Astrocyte (in vitro differentiated cells and primary cell): Measurements from ENCODE around the gene HKDC1. TPM values are rescaled to one million over a fixed set of nuclear protein-coding genes. Genes with fewer than 3 reads are reported as not detected.

ENCODE experiments used
- DNase-seq: peaks from one replicate; pipeline ENCODE4 v3.0.0-alpha.2; 2010; ENCODE audit warnings: low read depth
- FAIRE-seq: peaks from 2 replicates; lab custom pipeline; 2011; peaks lifted over from hg19 to GRCh38; lab: Jason Lieb, UNC
- H2AFZ ChIP-seq: 2 replicates; pipeline ENCODE4 v1.6.0; 2012; ENCODE audit warnings: low read depth, low read length, inconsistent platforms
- H3K27ac ChIP-seq: 2 replicates; pipeline ENCODE4 v1.5.1; 2011; ENCODE audit warnings: low read depth, low read length, inconsistent platforms
- H3K27me3 ChIP-seq: 2 replicates; pipeline ENCODE4 v1.6.0; 2011; ENCODE audit warnings: low read length, inconsistent platforms; ENCODE audit not compliant: insufficient read depth
- H3K36me3 ChIP-seq: 2 replicates; pipeline ENCODE4 v1.5.1; 2011; ENCODE audit warnings: low read length, inconsistent platforms; ENCODE audit not compliant: insufficient read depth
- H3K4me1 ChIP-seq: 2 replicates; pipeline ENCODE4 v1.5.1; 2011; ENCODE audit warnings: low read length, inconsistent platforms; ENCODE audit not compliant: insufficient read depth
- H3K4me2 ChIP-seq: 2 replicates; pipeline ENCODE4 v1.6.0; 2012; ENCODE audit warnings: low read length, inconsistent platforms
- H3K4me3 ChIP-seq: 2 replicates; pipeline ENCODE4 v1.5.1; 2011; ENCODE audit warnings: low read depth, mild to moderate bottlenecking, low read length, inconsistent platforms; ENCODE audit not compliant: insufficient read depth
- H3K79me2 ChIP-seq: 2 replicates; pipeline ENCODE4 v1.6.0; 2012; ENCODE audit warnings: mild to moderate bottlenecking, low read length, inconsistent platforms; ENCODE audit not compliant: insufficient read depth
- H3K9ac ChIP-seq: 2 replicates; pipeline ENCODE4 v1.6.0; 2012; ENCODE audit warnings: mild to moderate bottlenecking, low read length, inconsistent platforms
- H3K9me3 ChIP-seq: 2 replicates; pipeline ENCODE4 v1.5.1; 2012; ENCODE audit warnings: low read depth, mild to moderate bottlenecking, low read length, inconsistent platforms; ENCODE audit not compliant: insufficient read depth
- H4K20me1 ChIP-seq: 2 replicates; pipeline ENCODE4 v1.6.0; 2012; ENCODE audit warnings: low read length, inconsistent platforms; ENCODE audit not compliant: insufficient read depth
- H3K27ac Mint-ChIP-seq: one replicate; pipeline ENCODE4 v1.8.0; 2021; ENCODE audit warnings: mild to moderate bottlenecking, mixed read lengths; ENCODE audit not compliant: unreplicated experiment
- H3K27me3 Mint-ChIP-seq: one replicate; pipeline ENCODE4 v1.8.0; 2021; ENCODE audit warnings: low read depth, mixed read lengths; ENCODE audit not compliant: unreplicated experiment
- H3K36me3 Mint-ChIP-seq: one replicate; pipeline ENCODE4 v1.8.0; 2021; ENCODE audit warnings: low read depth, mixed read lengths; ENCODE audit not compliant: unreplicated experiment
- H3K4me1 Mint-ChIP-seq: one replicate; pipeline ENCODE4 v1.8.0; 2021; ENCODE audit warnings: low read depth, mixed read lengths; ENCODE audit not compliant: unreplicated experiment
- H3K4me3 Mint-ChIP-seq: one replicate; pipeline ENCODE4 v1.8.0; 2021; ENCODE audit warnings: mild to moderate bottlenecking, moderate library complexity, mixed read lengths; ENCODE audit not compliant: unreplicated experiment
- H3K9me3 Mint-ChIP-seq: one replicate; pipeline ENCODE4 v1.8.0; 2021; ENCODE audit warnings: mild to moderate bottlenecking, mixed read lengths; ENCODE audit not compliant: unreplicated experiment
- EZH2 ChIP-seq: IDR thresholded peaks from 2 replicates; pipeline ENCODE4 v1.6.1; 2012; ENCODE audit warnings: mild to moderate bottlenecking, low read length, inconsistent platforms; ENCODE audit not compliant: insufficient read depth
- total RNA-seq: library from RNA; stranded (reverse); gene quantifications from 2 replicates; pipeline ENCODE4 v1.2.1, GENCODE V29; 2021
- TF ChIP-seq, protein P1 (sequence below): IDR thresholded peaks from 2 replicates; pipeline ENCODE4 v1.5.1; 2011; ENCODE audit warnings: low read depth, mild to moderate bottlenecking, inconsistent platforms, low read length, moderate library complexity; ENCODE audit not compliant: insufficient read depth

The HKDC1 gene
- total RNA-seq, 1 donor from 2014 or later = 4.2 TPM

DNA sequence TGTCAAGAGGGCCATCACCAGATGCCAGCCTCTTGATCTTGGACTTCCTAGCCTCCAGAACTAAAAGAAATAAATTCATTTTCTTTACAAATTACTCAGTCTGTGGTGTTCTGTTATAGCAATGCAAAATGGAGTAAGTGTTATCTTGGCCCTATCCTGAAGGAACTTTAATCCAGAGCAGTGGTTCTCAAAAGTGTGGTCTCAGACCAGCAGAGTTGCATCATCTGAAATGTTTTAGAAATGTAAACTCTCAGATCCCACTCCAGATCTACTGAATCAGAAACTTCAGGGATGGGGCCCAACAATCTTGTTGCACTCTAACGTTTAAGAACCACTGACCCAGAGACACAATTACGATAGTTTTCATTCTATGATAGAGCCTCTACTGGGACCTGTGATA lies 43.3 kb upstream of the HKDC1 start:
- Histone ChIP-seq H3K36me3 (no peaks in the 10 kb centered on the region), H2AFZ (no peak overlapping the region), H3K27ac (no peak overlapping the region), H3K4me2 (no peak overlapping the region), H4K20me1 (peaks cover 3% of the 10 kb centered on the region), H3K4me1 (peaks cover 13% of the 10 kb centered on the region), H3K9ac (no peak overlapping the region), H3K27me3 (no peaks in the 10 kb centered on the region), H3K9me3 (no peaks in the 10 kb centered on the region), H3K4me3 (no peak overlapping the region), H3K79me2 (peaks cover 19% of the 10 kb centered on the region)
- no peaks in the 10 kb centered on the region for H3K9me3 Mint-ChIP-seq
- H3K27ac Mint-ChIP-seq = no peak overlapping the region
- no peak for DNase-seq
- no peak for FAIRE-seq
- peaks cover 8% of the 10 kb centered on the region for H3K36me3 Mint-ChIP-seq
- TF ChIP-seq, protein P1, sequence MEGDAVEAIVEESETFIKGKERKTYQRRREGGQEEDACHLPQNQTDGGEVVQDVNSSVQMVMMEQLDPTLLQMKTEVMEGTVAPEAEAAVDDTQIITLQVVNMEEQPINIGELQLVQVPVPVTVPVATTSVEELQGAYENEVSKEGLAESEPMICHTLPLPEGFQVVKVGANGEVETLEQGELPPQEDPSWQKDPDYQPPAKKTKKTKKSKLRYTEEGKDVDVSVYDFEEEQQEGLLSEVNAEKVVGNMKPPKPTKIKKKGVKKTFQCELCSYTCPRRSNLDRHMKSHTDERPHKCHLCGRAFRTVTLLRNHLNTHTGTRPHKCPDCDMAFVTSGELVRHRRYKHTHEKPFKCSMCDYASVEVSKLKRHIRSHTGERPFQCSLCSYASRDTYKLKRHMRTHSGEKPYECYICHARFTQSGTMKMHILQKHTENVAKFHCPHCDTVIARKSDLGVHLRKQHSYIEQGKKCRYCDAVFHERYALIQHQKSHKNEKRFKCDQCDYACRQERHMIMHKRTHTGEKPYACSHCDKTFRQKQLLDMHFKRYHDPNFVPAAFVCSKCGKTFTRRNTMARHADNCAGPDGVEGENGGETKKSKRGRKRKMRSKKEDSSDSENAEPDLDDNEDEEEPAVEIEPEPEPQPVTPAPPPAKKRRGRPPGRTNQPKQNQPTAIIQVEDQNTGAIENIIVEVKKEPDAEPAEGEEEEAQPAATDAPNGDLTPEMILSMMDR = no peak
- no peak for TF ChIP-seq EZH2
- no peaks in the 10 kb centered on the region for H3K27me3 Mint-ChIP-seq
- no peak overlapping the region for H3K4me3 Mint-ChIP-seq
- peaks cover 3% of the 10 kb centered on the region for H3K4me1 Mint-ChIP-seq

DNA sequence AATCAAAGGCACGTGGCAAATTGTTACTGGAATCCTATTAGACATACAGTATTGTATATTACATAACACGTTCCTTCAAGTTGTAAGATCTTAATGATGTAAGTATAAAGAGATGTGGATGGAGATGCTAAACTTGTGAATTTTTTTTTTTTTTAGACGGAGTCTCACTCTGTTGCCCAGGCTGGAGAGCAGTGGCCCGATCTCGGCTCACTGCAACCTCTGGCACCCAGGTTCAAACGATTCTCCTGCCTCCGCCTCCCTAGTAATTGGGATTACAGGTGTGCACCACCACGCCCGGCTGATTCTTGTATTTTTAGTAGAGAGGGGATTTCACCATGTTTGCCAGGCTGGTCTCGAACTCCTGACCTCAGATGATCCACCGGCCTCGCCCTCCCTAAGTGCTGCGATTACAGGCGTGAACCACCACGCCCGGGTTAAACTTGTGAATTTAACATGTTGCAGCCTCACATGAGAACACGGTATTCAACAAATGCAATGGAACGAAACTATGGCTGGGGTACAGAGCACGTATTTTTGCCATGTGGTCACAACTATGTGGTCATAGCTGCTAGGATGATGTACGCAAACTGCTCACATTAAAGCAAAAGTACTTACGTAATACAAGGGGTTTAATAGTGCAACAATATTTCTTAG lies 40.9 kb upstream of the HKDC1 start:
- Histone ChIP-seq H2AFZ (peak overlapping the region; percentile 87), H3K9me3 (no peaks in the 10 kb centered on the region), H3K36me3 (no peaks in the 10 kb centered on the region), H3K4me3 (peak overlapping the region; percentile 97), H3K79me2 (peaks cover 43% of the 10 kb centered on the region), H3K9ac (peak overlapping the region; percentile 100), H3K4me1 (peaks cover 13% of the 10 kb centered on the region), H3K4me2 (peak overlapping the region; percentile 90), H3K27me3 (no peaks in the 10 kb centered on the region), H3K27ac (peak overlapping the region; percentile 99), H4K20me1 (peaks cover 3% of the 10 kb centered on the region)
- Mint-ChIP-seq H3K4me1 (peaks cover 3% of the 10 kb centered on the region), H3K4me3 (peak overlapping the region; percentile 94), H3K27ac (peak overlapping the region; percentile 100), H3K36me3 (peaks cover 2% of the 10 kb centered on the region), H3K9me3 (no peaks in the 10 kb centered on the region), H3K27me3 (no peaks in the 10 kb centered on the region)
- FAIRE-seq = no peak
- TF ChIP-seq, protein P1 = no peak
- TF ChIP-seq EZH2 = no peak
- no peak for DNase-seq
